Islet of Langerhans (tissue), 1 donor: ENCODE measurements around the gene HSPB6.

Source experiments
- FAIRE-seq: peaks from one replicate; lab custom pipeline; 2011; peaks lifted over from hg19 to GRCh38; lab: Jason Lieb, UNC

HSPB6 gene

DNA sequence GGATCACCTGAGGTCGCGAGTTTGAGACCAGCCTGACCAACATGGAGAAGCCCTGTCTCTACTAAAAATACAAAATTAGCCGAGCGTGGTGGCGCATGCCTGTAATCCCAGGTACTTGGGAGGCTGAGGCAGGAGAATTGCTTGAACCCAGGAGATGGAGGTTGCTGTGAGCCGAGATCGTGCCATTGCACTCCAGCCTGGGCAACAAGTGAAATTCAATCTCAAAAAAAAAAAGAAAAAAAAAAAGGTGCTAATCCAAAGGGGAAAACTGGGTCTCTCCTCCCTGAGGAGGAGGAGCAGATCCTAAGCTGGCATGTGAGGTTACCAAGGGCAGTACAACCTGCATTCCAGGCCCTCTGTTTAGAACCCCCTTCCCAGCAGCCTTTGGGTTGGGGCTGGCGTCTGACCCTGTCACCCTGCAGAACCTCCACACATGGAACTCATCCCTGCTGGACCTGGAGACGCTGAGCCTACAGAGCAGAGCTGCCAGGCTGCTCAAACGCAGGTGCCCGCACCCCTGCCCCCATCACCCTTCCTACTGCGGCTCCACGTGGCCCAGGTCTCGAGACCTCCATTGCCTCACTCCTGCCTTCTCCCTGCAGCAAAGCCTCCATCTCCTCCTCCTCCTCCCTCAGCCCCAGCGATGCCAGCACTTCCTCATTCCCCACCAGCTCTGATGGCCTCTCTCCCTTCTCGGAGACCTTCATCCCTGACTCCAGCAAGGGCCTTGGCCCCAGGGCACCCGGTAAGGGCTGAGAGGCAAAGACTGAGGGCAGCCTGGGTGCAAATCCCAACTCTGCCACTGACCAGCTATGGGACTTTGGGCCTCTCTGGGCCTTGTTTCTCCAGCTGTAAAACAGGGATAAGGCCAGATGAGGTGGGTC, 7.8 kb upstream of the HSPB6 start:
- no peak for FAIRE-seq

DNA sequence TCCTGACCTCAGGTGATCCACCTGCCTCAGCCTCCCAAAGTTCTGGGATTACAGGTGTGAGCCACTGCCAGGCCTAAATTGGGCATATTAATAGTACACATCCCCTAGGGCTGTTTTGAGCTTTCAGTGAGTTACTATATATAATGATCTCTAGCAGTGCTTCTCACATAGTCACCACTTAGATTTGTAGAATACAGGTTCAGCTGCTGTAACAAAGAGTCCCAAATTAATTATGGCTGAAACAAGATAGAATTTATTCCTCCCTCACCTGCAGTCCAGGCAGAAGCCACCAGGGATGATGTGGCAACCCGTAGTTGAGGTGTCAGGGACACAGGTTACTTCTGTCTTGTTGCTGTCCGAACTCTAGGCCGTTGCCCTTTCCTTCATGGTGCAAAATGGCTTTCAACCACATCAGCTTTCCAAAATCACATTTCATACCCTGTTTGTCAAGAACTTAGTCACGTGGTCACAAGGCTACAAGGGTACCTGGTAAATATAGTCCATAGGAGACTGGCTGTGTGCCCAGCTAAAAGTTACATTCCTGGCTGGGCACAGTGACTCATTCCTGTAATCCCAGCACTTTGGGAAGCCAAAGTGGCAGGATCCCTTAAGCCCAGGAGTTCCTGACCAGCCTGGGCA, 4.0 kb upstream of the HSPB6 start:
- no peak for FAIRE-seq

DNA sequence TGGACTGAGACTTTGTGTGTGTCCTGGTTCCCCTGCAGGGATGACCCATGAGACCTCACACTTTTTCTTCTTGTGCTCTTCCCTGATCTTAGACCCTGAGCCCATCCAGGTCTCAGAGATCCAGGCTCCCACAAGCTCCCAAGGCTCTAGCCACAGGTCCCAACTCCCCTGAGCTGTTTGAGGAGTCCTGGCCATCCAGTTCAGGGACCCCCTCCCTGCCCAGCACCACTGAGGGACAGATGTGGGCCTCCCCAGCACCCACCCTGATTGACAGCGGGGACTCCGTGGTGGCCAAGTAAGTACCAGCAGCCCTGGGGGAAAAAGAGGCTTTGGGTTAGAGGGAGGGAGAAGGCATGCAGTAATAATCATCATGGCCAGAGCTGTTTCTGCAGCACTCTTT, 2.9 kb upstream of the HSPB6 start:
- FAIRE-seq: no peak

DNA sequence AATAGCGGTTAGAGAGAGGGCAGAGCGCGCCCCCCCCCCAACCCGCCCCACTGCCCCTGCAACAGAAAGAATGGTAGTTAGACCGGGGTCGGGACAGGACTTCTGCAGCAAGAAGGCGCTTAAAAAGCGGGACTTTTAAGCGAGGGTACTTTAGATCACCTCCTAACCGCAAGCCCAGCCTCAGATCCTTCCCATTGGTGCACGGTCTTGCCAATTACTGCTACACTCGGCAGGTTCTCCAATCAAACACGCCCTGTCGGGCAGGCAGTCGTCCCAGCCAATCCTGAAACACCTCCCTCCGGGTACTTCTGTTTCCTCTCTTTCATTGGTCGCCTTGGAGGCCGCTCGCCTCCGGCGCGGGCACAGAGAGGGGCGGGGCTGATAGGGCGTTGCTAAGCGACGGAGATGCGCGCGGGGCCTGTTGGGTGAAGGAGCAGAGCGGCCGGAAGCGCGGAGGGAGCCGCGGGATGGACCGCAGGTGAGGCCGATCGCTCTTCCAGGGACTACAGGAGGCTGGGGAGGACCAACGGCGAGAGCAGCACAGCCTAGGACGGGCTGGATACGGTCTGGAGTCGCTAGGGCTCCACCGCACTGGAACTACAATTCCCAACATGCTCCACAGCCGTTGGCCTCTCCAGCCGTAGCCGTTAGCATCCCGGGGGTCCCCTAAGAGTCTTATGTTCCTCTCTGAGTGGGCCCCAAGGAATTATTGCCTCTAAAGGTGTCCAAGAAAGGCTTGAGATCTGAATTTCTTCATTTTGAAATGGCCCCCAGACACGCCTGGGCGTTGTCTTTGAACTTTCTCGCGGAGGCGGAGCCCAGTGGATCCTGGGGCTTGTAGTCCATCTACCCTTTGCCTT, 1.1 kb upstream of the HSPB6 start, which contains the start of gene PROSER3:
Gene PROSER3, plus strand, starts transcription at position 428 of the 860 bp plus-strand sequence. Its CDS starts 40 bp downstream, at position 468.
- peak; percentile 99 for FAIRE-seq

DNA sequence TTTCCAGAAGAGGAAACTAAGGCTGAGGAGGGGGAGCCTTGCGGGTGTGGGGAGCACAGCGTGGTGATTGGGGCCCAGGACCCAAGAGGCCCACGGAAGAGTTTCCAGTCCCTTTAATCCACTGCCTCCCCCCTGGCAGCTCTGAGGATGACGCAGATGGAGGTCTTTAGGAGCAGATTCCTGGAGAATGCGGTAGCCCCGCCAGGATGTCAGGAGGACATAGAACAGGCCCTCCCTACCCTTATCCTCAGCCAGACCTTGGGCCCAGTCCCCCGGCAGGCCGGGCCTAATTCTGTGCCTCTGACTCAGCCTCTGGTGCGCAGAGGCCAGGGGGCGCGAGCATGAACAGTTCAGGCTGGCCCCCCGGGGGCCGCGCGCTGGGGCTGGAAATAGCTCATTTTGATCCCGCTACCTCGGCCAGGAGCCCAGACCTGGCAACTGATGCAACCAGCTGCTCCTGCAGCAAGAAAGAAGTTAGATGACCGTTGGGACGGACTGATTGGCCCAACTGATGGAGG, 461 bp upstream of the HSPB6 start:
- FAIRE-seq: no peak

DNA sequence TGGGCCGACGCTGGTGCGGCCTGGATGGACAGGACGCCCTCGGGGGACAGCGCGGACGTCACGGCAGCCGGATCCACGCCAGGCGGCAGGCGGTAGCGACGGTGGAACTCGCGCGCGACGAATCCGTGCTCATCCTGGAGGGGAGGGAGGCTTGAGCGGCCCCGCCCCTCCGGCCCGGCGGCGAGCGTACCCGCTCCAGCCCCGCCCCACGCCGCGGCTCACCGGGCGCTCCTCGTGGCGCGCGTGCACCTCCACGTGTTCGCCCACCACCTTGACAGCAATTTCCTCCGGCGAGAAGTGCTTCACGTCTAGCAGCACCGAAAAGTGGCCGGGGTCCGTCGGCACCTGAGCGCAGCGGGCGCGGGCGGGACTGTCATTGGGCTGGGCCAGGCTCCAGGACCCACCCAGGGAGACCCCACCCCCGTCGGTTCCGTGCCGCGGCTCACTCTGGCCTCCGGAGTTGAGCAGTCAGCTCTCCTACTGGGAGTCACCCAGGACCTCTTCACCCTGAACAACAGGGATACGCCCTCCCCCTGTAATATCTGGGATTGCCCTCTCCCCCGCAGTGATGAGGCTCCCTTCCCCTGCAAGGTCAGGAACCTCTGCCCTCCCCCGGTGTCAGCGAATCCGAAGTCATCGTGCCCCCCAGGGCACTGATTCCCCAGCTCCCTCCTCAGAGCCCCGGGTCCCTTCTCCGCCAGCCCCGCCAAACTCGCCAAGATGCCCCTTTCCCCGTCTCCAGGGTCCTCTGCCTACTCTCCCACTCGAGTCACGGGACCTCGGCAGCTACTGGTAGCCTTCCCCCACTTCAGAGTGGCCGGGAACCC, 1.1 kb downstream of the HSPB6 start:
- FAIRE-seq: no peak

DNA sequence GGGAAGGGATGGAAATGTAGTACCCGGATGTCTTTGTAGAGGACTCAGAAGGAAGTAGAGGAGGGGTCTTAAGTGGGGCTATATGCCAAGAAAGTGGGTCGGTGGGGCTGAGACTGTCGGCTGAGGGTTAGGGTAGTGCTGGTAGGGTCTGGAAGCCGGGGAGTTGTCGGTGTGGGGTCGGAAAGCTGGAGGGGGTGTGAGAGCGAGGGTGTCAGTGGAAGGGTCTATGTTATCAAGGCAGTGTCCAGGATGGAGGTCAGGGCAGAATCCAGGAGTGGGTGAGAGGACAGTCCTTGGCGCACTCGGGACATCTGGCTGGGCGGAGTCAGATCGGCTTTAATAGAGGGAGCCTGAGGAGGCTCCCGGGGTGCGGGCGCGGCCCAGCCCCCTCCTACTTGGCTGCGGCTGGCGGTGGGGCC, 1.7 kb downstream of the HSPB6 start:
- no peak for FAIRE-seq

DNA sequence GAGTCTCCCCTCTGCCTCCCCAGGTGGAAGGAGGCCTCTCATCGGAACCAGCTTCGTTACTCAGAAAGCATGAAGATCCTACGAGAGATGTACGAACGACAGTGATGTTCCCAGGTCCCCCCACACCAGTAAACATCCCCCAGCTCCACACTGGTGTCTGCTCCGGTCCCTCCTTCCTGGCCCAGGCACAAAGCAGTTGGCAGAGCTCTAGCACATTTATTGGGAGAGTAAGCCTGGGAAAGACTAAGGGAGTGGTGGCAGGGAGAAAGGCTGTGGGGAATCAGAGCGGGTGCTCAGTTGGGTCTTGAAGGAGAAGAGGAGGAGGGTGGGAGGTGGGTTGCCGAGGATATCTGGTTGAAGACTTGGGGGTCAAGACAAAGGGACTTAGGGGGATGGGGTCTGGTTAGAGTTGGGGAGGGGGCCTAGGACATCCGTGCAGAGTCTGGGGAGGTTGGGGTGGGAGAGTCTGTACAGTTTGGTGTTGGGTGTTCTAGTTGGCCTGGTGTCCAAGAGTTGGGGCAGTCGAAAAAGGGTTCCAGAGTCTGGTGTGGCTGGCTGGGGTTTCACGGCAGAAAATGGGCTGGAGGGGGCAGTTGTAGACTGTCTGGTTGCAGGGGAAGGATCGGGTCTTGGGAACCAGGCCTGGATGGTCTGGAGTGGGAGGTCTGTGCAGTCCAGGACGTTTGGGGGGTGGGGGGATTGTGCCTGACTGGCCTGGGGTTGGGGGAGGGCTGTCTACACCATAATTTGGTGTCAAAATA, 2.3 kb downstream of the HSPB6 start:
- no peak for FAIRE-seq

DNA sequence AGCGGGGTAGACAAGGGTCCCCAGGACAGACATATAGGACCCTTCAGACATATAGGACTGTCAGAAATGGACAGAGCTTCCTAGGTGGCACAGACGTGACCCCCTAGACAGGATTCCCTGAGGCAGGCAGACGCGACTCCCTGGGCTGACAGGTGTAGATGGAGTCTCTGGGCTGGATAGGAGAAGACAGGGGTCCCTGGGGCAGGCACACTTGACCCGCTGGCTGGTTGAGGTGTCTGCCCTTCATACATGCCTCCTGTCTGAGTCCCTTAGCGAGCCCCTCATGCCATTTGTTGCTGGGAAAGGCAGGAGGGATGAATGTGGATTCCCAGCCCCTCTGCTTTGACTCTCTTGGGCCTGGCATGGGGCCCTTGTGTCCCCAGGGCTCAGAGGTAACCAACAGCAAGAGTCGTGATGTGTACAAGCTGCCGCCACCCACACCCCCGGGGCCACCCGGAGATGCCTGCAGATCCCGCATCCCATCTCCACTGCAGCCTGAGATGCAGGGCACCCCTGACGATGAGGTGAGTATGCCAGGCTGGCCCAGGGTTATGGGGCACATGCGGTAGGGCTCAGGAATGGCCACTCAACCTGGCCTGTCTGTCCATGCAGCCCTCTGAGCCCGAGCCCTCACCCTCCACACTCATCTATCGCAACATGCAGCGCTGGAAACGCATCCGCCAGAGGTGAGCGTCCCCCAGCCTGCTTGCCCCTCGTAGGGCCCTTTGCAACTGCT, 3.0 kb downstream of the HSPB6 start:
- FAIRE-seq: no peak

DNA sequence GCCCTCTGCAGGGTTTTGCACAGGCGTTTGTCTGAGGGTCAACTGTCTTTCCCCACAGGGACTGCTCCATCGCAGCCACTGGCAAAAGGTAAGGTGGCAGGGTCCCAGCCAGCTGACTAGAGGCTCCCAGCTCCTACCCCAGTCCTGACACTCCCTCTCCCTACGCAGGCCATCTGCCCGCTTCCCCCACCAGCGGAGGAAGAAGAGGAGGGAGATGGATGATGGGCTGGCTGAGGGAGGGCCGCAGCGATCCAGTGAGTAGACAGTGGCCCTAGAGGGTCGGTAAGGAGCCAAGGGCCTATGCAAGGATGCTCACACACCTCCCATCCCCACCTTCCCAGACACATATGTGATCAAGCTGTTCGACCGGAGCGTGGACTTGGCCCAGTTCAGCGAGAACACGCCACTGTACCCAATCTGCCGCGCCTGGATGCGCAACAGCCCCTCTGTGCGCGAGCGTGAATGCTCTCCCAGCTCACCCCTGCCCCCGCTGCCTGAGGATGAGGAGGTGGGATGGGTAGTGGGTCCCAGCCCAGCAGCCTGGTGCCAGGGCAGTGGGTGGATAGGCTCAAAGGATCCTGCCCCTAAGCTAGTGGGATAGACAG, 4.0 kb downstream of the HSPB6 start:
- no peak for FAIRE-seq

DNA sequence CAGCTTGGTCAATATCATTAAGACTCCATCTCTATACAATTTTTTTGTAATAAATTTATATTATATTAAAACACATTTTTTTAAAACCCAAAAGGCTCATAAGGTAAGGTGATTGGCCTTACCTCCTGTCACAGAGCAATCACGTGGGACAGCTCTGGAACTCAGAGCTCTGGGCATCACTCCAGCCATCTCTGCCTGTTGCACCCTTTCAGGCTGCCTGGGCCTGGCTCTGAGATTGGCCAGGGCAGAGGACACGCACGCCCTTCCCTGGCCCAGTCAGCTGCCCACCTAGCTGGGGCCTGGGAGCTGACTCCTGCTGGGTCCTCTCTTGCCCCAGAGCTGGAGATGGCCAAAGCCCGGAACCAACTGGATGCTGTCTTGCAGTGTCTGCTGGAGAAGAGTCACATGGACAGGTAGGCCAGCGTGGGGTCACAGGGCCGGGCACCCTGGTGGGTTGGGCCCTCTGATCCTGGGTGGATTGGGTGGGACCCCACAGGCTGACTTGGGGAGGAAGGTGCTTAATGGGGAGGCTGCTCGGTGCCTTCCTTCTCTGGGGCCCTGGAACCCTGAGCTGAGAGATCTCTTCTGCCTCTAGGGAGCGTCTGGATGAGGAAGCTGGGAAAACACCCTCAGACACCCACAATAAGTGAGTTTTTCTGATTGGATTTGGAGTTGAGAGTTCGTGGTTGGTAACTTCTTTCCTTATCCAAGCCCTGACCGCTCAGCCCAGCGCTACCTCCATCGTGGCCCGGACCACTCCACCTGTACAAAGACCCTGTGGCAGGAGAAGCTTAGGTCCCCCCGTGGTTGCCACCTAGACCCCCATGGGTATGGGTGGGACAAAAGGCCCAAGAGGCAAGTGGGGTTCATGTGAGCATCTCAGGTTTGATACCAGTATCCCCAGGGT, 4.7 kb downstream of the HSPB6 start:
- no peak for FAIRE-seq

DNA sequence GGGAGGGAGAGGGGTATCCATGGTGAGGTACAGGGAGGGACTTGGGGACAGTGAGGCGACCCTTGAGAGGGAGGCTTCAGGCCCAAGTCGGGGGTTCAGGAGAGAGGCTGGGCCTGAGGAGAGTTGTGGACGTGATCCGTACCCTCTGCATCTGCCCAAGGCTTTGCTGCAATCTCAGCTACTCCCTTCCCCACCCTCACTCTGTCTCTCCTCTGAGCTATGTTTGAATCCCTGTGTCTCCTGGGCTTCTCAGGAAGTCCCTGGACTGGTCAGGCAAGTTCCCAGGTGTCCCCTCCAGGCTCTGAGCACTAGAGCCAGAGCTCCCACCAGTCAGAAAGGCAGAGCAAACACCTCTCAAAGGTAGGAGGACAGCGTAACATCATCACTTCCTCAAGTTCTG, 6.7 kb downstream of the HSPB6 start:
- FAIRE-seq: no peak

DNA sequence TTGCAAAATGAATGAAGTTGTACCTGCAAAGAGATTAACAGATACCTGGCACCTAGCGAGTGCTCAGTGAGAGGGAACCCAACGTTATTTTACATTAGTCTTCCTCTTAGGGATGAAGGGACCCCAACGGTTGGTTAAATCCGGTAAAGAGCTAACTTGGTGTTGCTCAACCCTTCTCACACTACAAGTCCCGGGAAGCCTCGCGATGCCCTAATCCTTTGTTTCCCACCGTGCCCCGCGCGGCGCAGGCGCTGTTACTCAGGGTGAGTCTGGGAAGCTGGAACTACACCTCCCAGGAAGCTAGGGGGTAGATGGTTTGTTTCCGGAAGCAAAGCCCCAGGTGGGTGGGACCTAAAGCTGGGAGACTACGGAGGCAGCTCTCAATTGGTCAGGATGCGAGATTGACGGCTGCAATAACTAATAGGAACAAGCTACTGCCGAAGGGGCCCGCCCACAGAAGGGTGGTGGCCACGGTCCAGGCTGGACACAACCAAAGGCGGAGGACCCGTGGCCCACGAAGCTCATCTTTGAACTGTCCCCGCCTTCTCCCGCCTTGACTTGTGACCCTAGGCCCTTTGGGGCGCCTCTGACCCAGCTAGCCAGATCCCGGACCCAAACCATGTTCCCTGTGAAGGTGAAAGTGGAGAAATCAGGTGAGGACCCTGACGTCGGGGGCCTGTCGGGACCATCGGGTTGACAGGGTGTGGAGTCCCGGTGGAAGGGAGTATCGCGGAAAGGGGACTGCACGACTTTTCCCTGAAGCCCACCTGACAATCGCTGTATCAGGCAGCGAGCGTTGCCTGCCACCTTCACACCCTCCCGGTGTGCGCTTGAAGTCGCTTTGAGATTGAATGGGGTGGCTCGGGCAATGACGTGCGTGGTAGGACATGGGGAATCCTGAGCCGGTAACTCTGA, 8.5 kb downstream of the HSPB6 start, which contains the start of gene LIN37:
Gene LIN37, plus strand, starts transcription at position 471 of the 915 bp plus-strand sequence. Its CDS starts 149 bp downstream, at position 620.
- FAIRE-seq: peak; percentile 81

DNA sequence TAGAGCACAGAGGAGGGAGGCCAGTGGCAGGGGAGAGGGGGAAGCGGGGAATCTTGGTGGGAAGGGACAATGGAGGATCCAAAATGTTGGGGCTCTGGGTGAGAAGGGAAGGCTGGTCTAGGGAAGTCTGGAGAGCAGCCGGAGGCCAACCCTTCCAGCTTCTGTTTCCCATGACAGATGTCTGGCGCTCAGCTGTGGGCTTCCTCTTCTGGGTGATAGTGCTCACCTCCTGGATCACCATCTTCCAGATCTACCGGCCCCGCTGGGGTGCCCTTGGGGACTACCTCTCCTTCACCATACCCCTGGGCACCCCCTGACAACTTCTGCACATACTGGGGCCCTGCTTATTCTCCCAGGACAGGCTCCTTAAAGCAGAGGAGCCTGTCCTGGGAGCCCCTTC, 10.3 kb downstream of the HSPB6 start:
- FAIRE-seq: no peak

DNA sequence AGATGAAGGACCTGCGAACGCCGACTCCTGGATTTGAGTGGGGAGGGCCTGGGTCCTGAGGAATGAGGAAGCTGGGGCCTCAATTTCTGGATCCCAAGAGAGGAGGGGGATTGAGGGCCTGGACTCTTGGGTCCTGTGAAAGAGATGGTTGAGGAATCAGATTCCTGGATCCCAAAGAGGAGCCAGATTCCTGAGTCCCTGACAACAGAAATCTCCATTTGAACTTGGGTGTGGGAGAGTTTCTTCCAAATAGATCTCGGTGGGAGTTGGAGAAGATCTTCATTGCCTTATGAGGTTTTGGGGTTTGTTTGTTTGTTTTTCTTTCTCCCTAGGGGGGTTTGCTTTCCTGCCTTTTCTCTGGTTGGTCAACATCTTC, 10.8 kb downstream of the HSPB6 start:
- no peak for FAIRE-seq

DNA sequence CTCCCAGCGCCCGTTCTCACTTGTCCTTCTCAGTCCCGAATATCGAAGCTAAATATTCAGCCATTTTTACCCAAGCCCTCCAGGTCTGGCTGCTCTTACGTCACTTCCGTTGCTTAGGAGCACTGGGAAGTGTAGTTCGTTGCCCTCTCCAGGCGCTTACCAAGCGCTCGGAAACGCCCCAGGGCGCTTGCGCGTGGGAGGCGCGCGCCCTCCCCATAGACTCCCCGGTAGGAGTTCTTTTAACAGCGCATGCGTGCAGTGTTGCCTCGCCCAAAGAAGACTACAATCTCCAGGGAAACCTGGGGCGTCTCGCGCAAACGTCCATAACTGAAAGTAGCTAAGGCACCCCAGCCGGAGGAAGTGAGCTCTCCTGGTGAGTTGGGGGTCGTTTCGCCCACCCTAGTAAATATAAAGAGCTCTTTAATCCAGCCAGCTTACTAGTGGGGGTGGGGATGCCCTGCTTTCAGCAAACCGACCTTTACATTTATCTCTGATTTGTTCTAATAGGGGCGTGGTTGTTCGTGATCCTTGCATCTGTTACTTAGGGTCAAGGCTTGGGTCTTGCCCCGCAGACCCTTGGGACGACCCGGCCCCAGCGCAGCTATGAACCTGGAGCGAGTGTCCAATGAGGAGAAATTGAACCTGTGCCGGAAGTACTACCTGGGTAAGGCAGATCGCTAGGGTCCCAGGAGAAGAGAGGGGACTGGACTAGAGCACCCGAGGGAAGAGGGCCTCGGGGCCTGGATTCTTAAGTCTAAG, 11.3 kb downstream of the HSPB6 start, which contains the start of the genes PSENEN and U2AF1L4:
Gene PSENEN, plus strand, starts transcription at position 324 of the 759 bp plus-strand sequence. Its CDS starts 280 bp downstream, at position 604.
Gene U2AF1L4, minus strand, starts transcription at position 91 of the 759 bp plus-strand sequence. Its CDS starts 27 bp downstream, at position 64.
- FAIRE-seq: peak; percentile 90
